CD1c-positive myeloid dendritic cell (primary cell): ENCODE measurements around the gene JARID2.
A peak's percentile ranks its signal among the peaks of the same experiment; 100 is the strongest.

Experiments used
- DNase-seq: peaks from one replicate; pipeline ENCODE4 v3.0.0-alpha.2; 2016; ENCODE audit errors: extremely low spot score

The JARID2 gene

DNA sequence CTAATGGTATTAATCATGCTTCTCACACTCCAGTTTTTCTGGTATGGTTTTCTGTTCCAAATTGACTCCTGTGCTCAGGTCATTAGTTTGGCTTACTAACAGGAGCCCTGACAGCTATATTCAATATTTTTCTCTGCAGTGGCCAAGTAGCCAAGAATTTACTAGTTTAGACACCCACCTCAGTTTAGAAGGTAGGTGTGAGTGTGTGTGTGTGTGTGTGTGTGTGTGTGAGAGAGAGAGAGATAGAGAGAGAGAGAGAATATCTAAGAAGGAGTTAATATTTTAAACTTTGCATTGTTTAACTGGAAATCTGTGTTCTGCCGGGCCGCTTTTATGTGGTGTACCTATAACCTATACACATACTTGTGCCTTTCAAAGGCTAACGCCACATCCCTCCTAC lies 18.5 kb downstream of the JARID2 start:
- no peak for DNase-seq

DNA sequence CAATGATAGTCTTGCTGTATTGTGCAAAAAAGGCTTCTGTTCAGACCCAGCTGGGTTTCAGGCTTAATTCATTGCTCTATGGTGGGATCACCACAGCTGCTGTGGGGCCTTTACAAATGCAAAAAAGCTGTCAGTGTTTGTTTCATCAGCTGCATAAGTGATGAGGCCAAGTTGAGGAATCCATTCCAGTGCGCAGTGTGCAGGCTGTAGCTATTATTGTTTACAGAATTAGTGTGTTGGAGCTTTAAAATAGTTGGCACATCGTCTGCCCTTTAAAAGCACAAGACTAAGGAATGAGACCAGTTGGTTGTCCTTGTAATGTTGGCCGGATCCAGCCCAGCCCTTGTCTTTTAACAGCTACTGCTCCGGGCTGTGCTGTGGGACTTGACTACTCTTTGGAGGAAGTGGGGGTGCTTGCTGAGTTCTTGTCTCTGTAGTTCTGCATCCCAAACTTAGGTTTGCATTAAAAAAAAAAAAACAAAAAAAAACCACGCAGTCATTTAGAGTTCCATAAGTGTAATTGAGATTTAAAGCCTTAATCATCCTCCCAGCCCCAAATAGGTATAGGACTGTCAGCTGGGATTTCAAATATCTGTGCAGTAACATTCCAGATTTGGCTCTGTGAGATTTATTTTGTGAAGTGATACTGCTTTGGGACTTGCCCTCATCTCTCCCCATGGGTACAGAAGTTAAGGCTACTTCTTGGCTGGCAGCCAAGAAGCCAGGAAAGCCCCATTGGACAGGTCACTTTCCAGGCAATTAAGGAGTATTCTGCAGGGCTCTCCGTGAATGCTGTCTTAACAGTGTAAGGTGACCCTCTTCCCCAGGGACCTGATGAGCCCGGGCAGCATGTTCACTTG lies 19.3 kb downstream of the JARID2 start:
- DNase-seq = peak; percentile 54

GRCh38 chr6:15265787-15266186 lies 19.9 kb downstream of the JARID2 start:
- no peak for DNase-seq

GRCh38 chr6:15266423-15266996 lies 20.6 kb downstream of the JARID2 start:
- peak; percentile 76 for DNase-seq

DNA sequence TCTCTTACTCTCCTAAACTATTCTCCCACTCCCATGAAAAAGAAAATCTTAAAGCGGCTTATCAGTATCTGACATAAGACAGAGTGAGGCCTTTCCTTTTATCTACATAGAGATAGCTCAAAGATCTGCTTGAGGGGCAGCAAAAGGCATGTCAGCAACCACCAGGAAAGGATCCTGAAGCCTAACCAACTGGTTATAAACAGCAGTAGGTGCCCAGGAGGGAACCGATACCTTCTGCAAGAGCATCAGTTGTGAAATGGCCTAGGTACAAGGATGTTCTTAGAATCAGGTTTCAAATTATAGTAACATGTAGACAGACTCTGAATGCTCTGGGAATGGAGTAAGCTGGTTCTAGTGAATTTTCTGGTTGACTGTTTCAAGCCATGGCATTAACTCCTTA lies 21.4 kb downstream of the JARID2 start:
- no peak for DNase-seq

GRCh38 chr6:15268137-15268908 lies 22.5 kb downstream of the JARID2 start:
- DNase-seq = no peak

GRCh38 chr6:15269011-15269410 lies 23.1 kb downstream of the JARID2 start:
- no peak for DNase-seq

GRCh38 chr6:15269619-15270018 lies 23.8 kb downstream of the JARID2 start:
- DNase-seq = no peak

DNA sequence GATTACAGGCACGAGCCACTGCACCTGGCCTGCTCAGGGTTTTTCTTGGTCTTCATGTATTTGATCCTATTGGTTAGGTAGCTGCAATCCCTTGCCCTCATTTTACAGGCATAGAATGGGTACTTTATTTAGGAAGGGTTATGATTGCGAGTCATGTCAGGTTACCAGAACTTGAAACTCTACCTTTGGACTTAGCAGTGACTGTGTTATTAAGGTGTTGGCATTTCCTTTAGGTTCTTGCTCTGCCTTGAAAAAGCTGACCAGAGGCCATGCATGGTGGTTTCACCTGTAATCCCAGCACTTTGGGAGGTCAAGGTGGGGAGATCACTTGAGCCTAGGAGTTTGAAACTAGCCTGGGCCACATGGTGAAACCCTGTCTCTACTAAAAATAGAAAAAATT lies 24.5 kb downstream of the JARID2 start:
- DNase-seq = no peak

- DNase-seq = no peak
Measured at GRCh38 chr6:15272562-15272961, 26.7 kb downstream of the JARID2 start.

DNA sequence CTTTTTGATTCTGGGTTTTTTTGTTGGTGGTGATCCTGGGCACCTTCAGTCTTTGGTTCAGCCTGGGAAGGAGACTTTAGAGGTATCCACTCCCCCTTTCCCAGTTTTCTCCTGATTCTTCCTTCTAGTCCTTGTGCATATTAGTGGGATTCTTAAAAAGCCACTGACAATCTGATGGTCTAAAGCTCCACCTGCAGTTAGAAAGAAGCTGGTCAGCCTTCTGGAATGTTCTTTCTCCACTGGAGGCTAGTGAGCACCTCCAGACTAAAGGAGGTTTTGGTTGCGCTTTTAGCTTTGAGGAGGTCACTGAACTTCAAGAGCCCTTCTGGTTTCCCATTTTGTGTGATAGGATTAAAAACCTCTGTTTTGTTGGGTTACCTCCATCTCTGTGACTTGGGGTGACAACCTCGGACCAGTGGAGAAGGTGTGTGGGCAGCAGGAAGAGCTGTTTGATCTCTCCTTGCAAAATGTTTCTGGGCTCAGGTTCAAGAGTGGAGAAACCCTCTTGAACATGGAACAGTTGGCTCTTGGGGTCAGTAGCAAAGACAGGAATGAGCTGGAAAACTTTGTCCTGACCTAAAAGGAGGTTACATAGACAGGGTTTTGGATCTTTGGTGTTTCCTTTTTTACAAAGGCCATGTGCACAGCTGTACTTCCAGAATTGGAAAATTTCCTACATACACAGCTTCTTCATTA lies 29.0 kb downstream of the JARID2 start:
- DNase-seq = no peak

GRCh38 chr6:15276036-15276985 lies 30.4 kb downstream of the JARID2 start:
- no peak for DNase-seq

GRCh38 chr6:15279047-15279661 lies 33.3 kb downstream of the JARID2 start:
- no peak for DNase-seq

- peak; percentile 51 for DNase-seq
Measured at GRCh38 chr6:15280028-15280427, 34.2 kb downstream of the JARID2 start.

GRCh38 chr6:15280961-15281360 lies 35.1 kb downstream of the JARID2 start:
- DNase-seq = no peak

DNA sequence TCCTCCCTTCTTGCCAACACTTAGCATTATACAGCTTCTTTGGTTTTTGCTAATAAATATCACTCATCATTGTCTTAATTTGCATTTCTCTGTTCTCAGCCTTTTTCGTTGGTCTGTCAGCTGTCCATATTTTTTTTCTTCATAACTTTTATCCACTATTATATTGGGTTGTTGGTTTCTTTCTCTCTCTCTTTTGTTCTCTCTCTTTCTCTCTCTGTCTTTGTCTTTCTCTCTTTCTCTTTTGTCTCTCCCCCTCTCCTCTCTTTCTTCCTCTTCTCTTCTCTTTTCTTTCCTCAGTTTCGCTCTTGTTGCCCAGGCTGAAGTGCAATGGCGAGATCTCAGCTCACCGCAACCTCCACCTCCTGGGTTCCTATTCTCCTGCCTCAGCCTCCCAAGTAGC lies 36.5 kb downstream of the JARID2 start:
- DNase-seq = no peak

DNA sequence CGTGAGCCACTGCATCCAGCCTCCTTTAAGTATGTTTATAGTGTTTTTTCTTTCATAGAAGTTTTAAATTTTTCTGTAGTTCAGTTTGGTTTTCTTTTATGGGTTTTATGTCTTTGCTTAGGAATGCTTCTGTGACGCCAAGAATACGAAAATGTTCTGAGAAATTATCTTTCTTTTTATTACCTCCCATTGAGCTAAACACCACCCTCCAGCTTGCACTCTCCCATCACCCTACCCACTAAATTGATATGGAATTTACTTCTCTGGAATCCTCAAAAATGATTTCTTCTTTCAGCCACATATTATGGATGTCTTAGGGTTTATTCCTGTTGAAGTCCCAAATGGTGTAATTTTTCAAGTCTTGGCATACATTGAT lies 38.1 kb downstream of the JARID2 start:
- no peak for DNase-seq

- DNase-seq = no peak
Measured at GRCh38 chr6:15284743-15285142, 38.9 kb downstream of the JARID2 start.

DNA sequence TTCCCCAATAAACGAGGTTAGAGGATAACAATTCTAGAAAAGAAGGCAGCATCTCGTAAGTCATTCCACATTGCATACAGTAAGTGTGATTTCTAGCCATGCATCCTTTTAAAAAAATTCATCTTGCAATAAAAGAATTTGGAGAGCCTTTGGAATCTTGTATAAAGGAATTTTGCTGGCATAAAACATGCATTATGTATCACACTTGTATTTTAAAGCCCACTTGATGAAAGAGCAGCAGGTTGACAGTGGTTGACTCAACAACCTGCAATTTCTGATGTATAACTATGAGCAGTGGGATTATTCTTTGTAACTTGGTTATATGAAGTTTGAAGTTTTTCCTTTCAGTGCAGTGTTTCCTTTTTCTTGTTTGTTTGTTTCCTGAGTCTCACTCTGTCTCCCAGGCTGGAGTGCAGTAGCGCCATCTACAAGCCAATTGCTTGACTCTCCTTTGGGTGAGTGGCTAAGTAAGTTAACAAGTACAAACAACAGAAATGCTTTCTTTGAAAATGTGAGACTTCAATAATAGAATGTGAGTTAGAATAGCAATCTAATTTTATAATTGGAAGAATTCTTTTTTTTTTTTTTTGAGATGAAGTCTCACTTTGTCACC lies 39.9 kb downstream of the JARID2 start:
- DNase-seq = no peak
